ENCODE measurements around the gene ZNF12.

ZNF12 gene

DNA sequence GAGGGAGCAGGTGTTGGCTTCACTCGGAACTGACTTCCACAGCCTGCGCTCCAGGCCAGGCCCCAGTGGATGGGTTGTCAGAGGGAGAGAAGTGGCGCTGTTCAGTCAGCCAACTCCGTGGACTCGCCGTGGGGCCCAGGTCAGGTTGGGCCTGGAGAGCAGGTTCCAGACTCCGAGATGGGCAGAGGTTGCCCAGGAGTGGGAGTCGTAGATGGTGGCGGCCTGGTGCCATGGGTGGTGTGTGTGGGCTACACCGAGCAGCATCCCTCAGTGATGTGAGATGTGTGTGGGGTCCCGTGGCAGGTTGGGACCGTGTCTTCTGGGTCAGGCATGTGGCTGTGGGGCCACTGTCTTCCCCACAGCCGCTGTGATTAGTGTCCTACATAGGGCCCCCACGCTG lies 59.2 kb downstream of the ZNF12 start:
- DNase-seq (ENCODE audit: low read depth in 4 of 4, low spot score in 1 of 4): no peak

DNA sequence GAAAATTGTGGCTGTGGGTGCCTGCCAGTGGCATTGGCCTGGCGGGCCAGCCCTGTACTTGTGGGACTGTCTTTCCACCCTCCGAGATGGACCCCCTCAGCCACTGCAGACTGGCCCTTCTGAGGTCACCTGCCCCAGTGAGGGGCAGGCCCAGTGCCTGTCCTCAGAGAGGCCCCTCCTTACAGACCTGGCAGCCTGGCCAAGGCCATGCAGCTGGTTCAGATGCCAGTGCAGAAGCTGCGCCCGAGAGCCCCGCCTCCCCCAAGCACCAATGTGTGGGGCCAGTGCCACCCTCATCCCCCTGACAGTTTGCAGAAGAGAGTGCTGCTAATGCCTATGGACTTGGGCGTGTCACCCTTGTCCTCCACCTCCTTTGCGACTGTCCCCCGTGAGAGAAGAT lies 59.7 kb downstream of the ZNF12 start:
- DNase-seq (ENCODE audit: low read depth in 4 of 4, low spot score in 1 of 4): no peak

DNA sequence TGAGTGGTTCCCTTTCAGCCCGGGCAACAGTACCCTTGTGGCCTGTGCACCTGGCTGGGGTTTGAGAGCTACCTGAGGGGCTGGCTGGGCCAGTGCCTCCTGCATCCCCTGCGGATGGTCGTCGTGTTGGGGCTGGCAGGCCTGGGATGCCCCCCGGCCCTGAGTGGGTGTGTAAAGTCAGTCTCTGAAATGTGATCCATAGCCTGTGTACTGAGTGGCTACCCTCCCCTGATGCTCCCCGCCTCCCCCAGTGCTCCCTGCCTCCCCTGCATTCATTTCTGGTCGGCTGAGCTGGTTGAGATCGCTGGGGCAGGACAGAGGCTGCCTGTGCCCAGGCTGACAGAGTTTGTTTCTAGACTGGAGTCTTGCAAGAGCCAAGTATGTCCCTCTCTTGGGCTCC lies 60.3 kb downstream of the ZNF12 start:
- no peak for DNase-seq (ENCODE audit: low read depth in 4 of 4, low spot score in 1 of 4)

- DNase-seq (ENCODE audit: low read depth in 4 of 4, low spot score in 1 of 4): no peak
Observed at GRCh38 chr7:6644728-6645127, 62.0 kb downstream of the ZNF12 start.

DNA sequence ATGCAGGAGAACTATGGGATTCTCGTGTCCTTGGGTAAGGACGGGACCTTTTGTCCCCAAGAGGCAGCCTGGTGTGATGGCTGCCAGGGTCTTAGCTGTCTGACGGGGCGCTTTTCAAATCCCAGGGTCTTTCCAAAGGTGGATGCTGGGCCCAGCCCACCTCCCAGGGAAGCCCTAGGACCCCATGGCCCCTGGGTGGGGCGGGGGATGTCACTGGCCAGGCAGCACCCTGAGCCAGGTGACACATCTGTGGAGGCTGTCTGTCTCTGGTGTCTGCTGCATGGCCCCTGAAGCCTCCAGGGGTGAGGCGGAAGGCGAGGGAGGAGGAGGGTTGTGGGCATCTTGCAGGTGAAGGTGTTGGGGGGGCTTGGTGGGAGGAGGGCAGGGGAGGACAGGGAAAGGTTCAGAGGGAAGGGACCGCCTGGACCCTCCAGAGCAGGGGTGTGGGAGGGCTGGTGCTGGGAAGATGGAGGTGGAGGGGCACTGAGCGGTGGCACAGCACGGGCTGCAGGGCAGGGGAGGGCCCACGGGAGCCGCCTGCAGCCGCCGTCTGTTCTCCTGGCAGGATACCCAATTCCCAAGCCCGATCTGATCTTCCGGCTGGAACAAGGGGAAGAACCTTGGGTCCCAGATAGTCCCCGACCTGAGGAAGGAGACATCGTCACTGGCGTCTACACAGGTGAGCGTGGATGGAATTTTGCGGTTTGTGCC lies 62.7 kb downstream of the ZNF12 start:
- DNase-seq (ENCODE audit: low read depth in 4 of 4, low spot score in 1 of 4): no peak

DNA sequence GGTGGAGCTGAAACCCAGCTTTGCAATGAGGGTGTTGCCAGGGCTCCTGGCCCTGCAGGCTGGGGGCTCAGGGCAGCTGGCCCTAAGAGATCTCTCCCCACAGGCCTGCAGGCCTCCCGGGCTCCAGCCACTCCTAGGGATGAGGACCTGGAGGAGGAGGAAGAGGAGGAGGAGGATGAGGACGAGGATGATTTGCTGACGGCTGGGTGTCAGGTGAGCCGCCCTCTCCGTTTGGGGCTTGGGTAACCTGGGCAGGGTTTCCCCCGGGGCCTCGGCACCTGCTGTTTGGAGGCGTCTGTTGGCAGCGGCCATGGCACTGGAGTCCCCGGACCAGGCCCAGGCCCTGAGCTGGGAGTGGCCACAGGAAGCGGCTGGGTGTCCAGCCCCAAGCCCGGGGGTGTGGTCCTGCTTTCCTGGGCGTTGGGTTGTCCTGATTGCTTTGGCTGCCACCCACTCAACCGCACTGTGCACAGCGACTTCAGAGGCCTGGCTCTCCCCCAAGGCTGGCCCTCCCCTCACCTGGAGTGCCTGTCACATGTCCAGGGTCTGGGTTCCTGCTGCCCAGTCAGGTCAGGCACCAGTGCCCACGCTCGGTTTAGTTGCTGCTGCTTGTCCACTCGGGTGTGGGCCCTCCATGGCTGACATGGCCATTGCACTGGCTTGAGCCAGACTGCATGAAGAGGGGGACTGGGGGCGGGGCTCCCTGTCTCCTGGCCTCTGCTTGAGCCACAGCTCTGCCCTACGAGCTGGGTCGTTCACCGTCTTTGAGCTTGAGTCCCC lies 63.7 kb downstream of the ZNF12 start:
- no peak for DNase-seq (ENCODE audit: low read depth in 4 of 4, low spot score in 1 of 4)

- DNase-seq (ENCODE audit: low read depth in 4 of 4, low spot score in 1 of 4): no peak
Observed at GRCh38 chr7:6642239-6642839, 64.4 kb downstream of the ZNF12 start.

DNA sequence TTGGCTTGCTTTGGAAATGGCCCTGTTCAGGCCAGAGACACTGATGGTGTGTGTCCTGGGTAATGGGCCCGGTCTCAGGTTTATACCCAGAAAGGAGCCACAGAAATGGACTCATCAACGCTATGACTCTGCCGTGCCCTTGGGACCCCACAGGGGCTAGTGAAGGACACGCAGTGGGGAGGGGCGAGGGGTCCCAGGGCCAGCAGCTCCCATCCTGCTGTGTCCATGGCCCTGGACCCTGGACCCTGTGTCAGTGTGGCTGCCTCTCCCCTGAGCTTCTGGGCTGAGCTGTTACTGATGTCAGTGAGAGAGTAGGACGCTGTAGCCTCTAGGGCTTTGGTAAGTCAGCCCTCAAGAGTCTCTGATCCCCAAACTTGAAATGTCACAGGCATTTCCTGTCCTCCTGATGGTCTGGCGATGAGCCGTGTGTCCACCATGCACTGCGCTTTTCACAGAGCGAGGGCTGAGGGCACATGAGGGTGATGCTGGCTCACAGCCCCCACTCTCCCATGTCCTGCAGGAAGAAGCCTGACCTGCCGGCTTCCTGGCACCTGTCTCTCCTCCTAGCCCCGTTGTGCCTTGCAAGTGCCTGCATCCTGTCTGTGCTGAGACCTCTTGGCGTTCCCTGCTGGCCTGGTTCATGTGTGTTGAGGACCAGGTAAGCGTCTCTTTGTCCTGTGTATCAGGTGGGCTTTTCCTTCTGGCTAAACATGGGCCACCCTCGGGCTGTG lies 65.3 kb downstream of the ZNF12 start:
- DNase-seq (ENCODE audit: low read depth in 4 of 4, low spot score in 1 of 4): no peak

GRCh38 chr7:6640246-6640721 lies 66.5 kb downstream of the ZNF12 start:
- DNase-seq (ENCODE audit: low read depth in 4 of 4, low spot score in 1 of 4): no peak

DNA sequence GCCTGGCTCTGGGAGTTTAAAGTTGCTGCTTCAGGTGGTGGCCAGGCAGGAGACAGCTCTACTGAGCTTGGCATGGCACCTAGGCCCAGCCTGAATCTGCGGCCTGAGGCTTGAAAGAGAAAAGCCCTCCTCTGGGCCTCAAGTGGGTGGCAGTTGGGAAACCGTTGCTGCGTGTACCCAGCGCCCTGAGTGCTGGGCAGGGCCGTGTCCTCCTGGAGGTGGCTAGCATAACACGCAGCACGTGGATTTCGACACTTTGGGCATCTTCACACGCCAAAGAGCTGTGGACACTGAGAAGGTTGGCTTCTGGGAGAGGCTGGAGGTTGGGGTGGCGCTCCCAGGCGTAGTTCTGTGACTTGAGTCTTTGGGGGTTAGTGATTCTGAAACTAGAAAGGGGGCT lies 67.1 kb downstream of the ZNF12 start:
- no peak for DNase-seq (ENCODE audit: low read depth in 4 of 4, low spot score in 1 of 4)

- no peak for DNase-seq (ENCODE audit: low read depth in 4 of 4, low spot score in 1 of 4)
Observed at GRCh38 chr7:6639032-6639431, 67.7 kb downstream of the ZNF12 start.
